ENCODE results near the gene SMARCA2. TPM values are rescaled to one million over a fixed set of nuclear protein-coding genes. Genes with fewer than 3 reads are reported as not detected.

SMARCA2 gene
- total and polyA plus RNA-seq, 9 of the 15 experiments (the other 6 are each of a cell fraction or from before 2014, with no cell fraction given): 8.0 to 34.8 (median 25.5) TPM

GRCh38 chr9:2138646-2139045 is 123.5 kb downstream of the SMARCA2 start:
- intact Hi-C loops (cut with micrococcal nuclease) (no loop called here), in situ Hi-C loops (cut with MboI) (no loop called here)
- Histone ChIP-seq H3K9me3 (replicated peaks; ENCODE audit: control insufficient read depth, insufficient read depth, low read depth, low read length) (no peaks in the 10 kb centered on the region), H3K9ac (ENCODE audit: insufficient read depth in 1 of 2, low read depth in 2 of 2, low read length in 2 of 2) (no peak overlapping the region), H4K20me1 (replicated peaks; ENCODE audit: control insufficient read depth, insufficient read depth, low read length) (no peaks in the 10 kb centered on the region), H3K27me3 (ENCODE audit: control insufficient read depth in 2 of 2, insufficient read depth in 2 of 2, low read length in 2 of 2) (no peaks in the 10 kb centered on the region), H3K4me1 (replicated peaks in 1 of 2; ENCODE audit: control insufficient read depth in 2 of 2, insufficient read depth in 2 of 2, low read length in 2 of 2) (no peaks in the 10 kb centered on the region), H3K79me2 (ENCODE audit: control insufficient read depth, insufficient read depth, low read length) (no peaks in the 10 kb centered on the region; the same call in 2 of the 3 replicates), H3K4me2 (ENCODE audit: insufficient read depth, low read length) (no peak overlapping the region), H3K36me3 (ENCODE audit: control insufficient read depth, insufficient read depth, low read length) (0 out of 3 replicates have a peak, but pooled peaks cover 4% of the 10 kb centered on the region), H2AFZ (ENCODE audit: low read depth, low read length) (no peak overlapping the region), H3K9me1 (ENCODE audit: control insufficient read depth, insufficient read depth, low read length) (no peaks in the 10 kb centered on the region), H3K27ac (ENCODE audit: extremely low read depth, low read depth, low read length) (no peak overlapping the region), H3K4me3 (no peak overlapping the region)
- DNase-seq (ENCODE audit: extremely low read depth in 1 of 4, low spot score in 3 of 4) (no peak), FAIRE-seq (no peak), ATAC-seq (no peak)
- no TSS peak for BruUV-seq (replicated peaks)
- 100% methylated on average over 1 of the region's 4 CpGs for WGBS (ENCODE audit: insufficient coverage, low coverage, missing lambda C conversion rate)
- TF ChIP-seq USF1 (CRISPR knock-in tag; IDR thresholded peaks at IDR 0.05) (no peak), CREB3 (tag; conservative IDR thresholded peaks at IDR 0.05; ENCODE audit: low read depth) (no peak), IRF2 (CRISPR knock-in tag; IDR thresholded peaks at IDR 0.05) (no peak), ELK3 (CRISPR knock-in tag; IDR thresholded peaks at IDR 0.05) (no peak), ZNF197 (CRISPR knock-in tag; IDR thresholded peaks at IDR 0.05; ENCODE audit: low read depth) (no peak), CBX3 (IDR thresholded peaks at IDR 0.05; ENCODE audit: borderline replicate concordance in 1 of 2, low read length in 2 of 2) (no peak), SUPT5H (IDR thresholded peaks at IDR 0.05) (no peak), MCM3 (IDR thresholded peaks at IDR 0.05) (no peak), STAG1 (CRISPR knock-in tag; IDR thresholded peaks at IDR 0.05; ENCODE audit: borderline replicate concordance) (no peak), SMAD1 (IDR thresholded peaks at IDR 0.05; ENCODE audit: low read depth, low read length, partially characterized antibody) (no peak), TAF9B (IDR thresholded peaks at IDR 0.05; ENCODE audit: partially characterized antibody) (no peak), MTF1 (CRISPR knock-in tag; IDR thresholded peaks at IDR 0.05; ENCODE audit: borderline replicate concordance) (no peak), MYNN (IDR thresholded peaks at IDR 0.05) (no peak), MYNN (CRISPR knock-in tag; IDR thresholded peaks at IDR 0.05) (no peak), ZNF77 (CRISPR knock-in tag; IDR thresholded peaks at IDR 0.05) (no peak), ZHX1 (conservative IDR thresholded peaks at IDR 0.05; ENCODE audit: low read length) (no peak), MCM5 (IDR thresholded peaks at IDR 0.05; ENCODE audit: low read depth) (no peak), E2F3 (CRISPR knock-in tag; IDR thresholded peaks at IDR 0.05) (no peak), SIN3B (IDR thresholded peaks at IDR 0.05; ENCODE audit: low read depth) (no peak)
- ChIA-PET CTCF (ENCODE audit: low intra/inter-chr PET ratio) (no interaction called here), POLR2A (no interaction called here)

All from K562 (cell line).